ENCODE data around the gene BRMS1L. TPM values are rescaled to one million over a fixed set of nuclear protein-coding genes. Genes with fewer than 3 reads are reported as not detected.

The BRMS1L gene
- total RNA-seq, 2 experiments from 2014 or later, result 4.5 to 5.7 TPM

- intact Hi-C loops (cut with micrococcal nuclease; ENCODE audit: unreplicated experiment), result loop anchor here (10.0 kb wide), 2 partner anchors 185 to 495 kb away; no protein-coding TSS in a partner anchor
Measured at GRCh38 chr14:35879654-35880249, 53.6 kb downstream of the BRMS1L start.

GRCh38 chr14:35881280-35881679 lies 55.1 kb downstream of the BRMS1L start:
- no peaks in the 10 kb centered on the region for H3K36me3 ChIP-seq (ENCODE audit: insufficient read depth, low read length)
- TF ChIP-seq CTCF (conservative IDR thresholded peaks at IDR 0.05; ENCODE audit: low read length) (no peak), EZH2phosphoT487 (IDR thresholded peaks at IDR 0.05; ENCODE audit: borderline replicate concordance, low read depth, low read length) (no peak)
- H3K4me1 ChIP-seq (ENCODE audit: insufficient read depth, low read length, poor library complexity, severe bottlenecking), result no peaks in the 10 kb centered on the region
- DNase-seq (ENCODE audit: low spot score), result no peak
- BruUV-seq (replicated peaks), result no TSS peak
- H3K4me3 ChIP-seq (ENCODE audit: low read depth, low read length, poor library complexity, severe bottlenecking), result no peak overlapping the region
- intact Hi-C loops (cut with micrococcal nuclease; ENCODE audit: unreplicated experiment), result loop anchor here (10.0 kb wide), 2 partner anchors 184 to 494 kb away; no protein-coding TSS in a partner anchor
- H3K4me2 ChIP-seq (ENCODE audit: low read length), result no peak overlapping the region
- CTCF ChIA-PET (ENCODE audit: unreplicated experiment), result interaction anchor here (0.6 kb wide), 1 partner anchor 439 kb away, joined by 6 read pairs; no protein-coding TSS in a partner anchor
- H3K79me2 ChIP-seq (ENCODE audit: insufficient read depth, low read depth, low read length), result no peaks in the 10 kb centered on the region
- H3K9me3 ChIP-seq (ENCODE audit: low read length), result no peaks in the 10 kb centered on the region
- no peak overlapping the region for H2AFZ ChIP-seq (ENCODE audit: low read length)
- no peaks in the 10 kb centered on the region for H3K9me2 ChIP-seq (ENCODE audit: insufficient read depth, low read length)
- no peaks in the 10 kb centered on the region for H4K20me1 ChIP-seq (ENCODE audit: insufficient read depth, low read length)
- H3K27ac ChIP-seq (ENCODE audit: low read depth, low read length, poor library complexity, severe bottlenecking), result no peak overlapping the region
- POLR2A ChIA-PET, result interaction anchor here (0.6 kb wide), 2 partner anchors 162 to 530 kb away, joined by 3 to 7 read pairs; no protein-coding TSS in a partner anchor

More at GRCh38 chr14:35879654-35880249, 53.6 kb downstream of the BRMS1L start:
- no TSS peak for BruUV-seq (replicated peaks)
- Histone ChIP-seq H3K27ac (ENCODE audit: low read depth, low read length, poor library complexity, severe bottlenecking) (no peak overlapping the region), H3K9me3 (ENCODE audit: low read length) (no peaks in the 10 kb centered on the region), H3K36me3 (ENCODE audit: insufficient read depth, low read length) (no peaks in the 10 kb centered on the region), H3K4me2 (ENCODE audit: low read length) (no peak overlapping the region), H3K9me2 (ENCODE audit: insufficient read depth, low read length) (no peaks in the 10 kb centered on the region), H3K4me3 (ENCODE audit: low read depth, low read length, poor library complexity, severe bottlenecking) (no peak overlapping the region), H3K79me2 (ENCODE audit: insufficient read depth, low read depth, low read length) (no peaks in the 10 kb centered on the region), H3K4me1 (ENCODE audit: insufficient read depth, low read length, poor library complexity, severe bottlenecking) (no peaks in the 10 kb centered on the region), H4K20me1 (ENCODE audit: insufficient read depth, low read length) (no peaks in the 10 kb centered on the region), H2AFZ (ENCODE audit: low read length) (no peak overlapping the region)
- TF ChIP-seq EZH2phosphoT487 (IDR thresholded peaks at IDR 0.05; ENCODE audit: borderline replicate concordance, low read depth, low read length), result no peak
- peak; percentile 86 for TF ChIP-seq CTCF (conservative IDR thresholded peaks at IDR 0.05; ENCODE audit: low read length)
- DNase-seq (ENCODE audit: low spot score), result peak; percentile 45
- POLR2A ChIA-PET, result interaction anchor here (0.5 to 1.0 kb wide), 3 partner anchors 12 to 708 kb away, joined by 3 to 4 read pairs (median 4); no protein-coding TSS in a partner anchor
- CTCF ChIA-PET (ENCODE audit: unreplicated experiment), result no interaction called here

Measured in OCI-LY7 (cell line).